ENCODE data around the gene EGR4.

EGR4 gene

DNA sequence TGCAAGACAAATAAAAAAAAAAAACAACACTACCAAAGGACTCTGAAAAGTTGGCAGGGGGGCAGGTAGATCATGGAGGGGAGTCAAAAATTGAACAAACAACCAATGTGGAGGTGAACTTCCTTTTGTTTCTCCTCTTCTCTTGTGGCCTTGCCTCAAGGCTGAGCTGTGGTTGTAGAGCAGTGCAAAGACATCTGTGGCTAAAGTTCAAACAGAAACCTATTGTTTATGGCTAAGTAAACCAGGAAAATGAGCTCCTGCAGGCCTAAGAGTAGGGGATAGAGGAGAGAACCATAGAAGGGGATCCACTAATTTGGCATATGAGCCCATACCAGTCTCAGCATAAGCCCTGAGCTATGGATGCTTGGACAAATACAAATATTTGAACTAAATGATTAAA is 40.2 kb upstream of the EGR4 start:
- POLR2A ChIA-PET = no interaction called here
- CTCF ChIA-PET = no interaction called here
- no peak for DNase-seq (ENCODE audit: extremely low spot score)
- TF ChIP-seq LEF1 (IDR thresholded peaks at IDR 0.05; ENCODE audit: borderline replicate concordance) = no peak
- no peak for TF ChIP-seq FOXA1 (IDR thresholded peaks at IDR 0.05)
- no peak for TF ChIP-seq TARDBP (IDR thresholded peaks at IDR 0.05)
- TF ChIP-seq FOXK2 (IDR thresholded peaks at IDR 0.05) = no peak
- no peak for TF ChIP-seq BHLHE40 (IDR thresholded peaks at IDR 0.05; ENCODE audit: borderline replicate concordance)
- no peak for TF ChIP-seq ARNT (IDR thresholded peaks at IDR 0.05)
- TF ChIP-seq L3MBTL2 (conservative IDR thresholded peaks at IDR 0.05) = no peak
- TF ChIP-seq PKNOX1 (IDR thresholded peaks at IDR 0.05) = no peak
- no peak for TF ChIP-seq SUZ12 (IDR thresholded peaks at IDR 0.05)
- TF ChIP-seq HDGF (IDR thresholded peaks at IDR 0.05; ENCODE audit: borderline replicate concordance) = no peak
- TF ChIP-seq ELF4 (IDR thresholded peaks at IDR 0.05) = no peak
- TF ChIP-seq SP1 (IDR thresholded peaks at IDR 0.05) = no peak
- no peak for TF ChIP-seq NFRKB (IDR thresholded peaks at IDR 0.05)
- TF ChIP-seq FOXM1 (IDR thresholded peaks at IDR 0.05; ENCODE audit: borderline replicate concordance) = no peak
- no peak for TF ChIP-seq CTBP1 (IDR thresholded peaks at IDR 0.05; ENCODE audit: borderline replicate concordance)

DNA sequence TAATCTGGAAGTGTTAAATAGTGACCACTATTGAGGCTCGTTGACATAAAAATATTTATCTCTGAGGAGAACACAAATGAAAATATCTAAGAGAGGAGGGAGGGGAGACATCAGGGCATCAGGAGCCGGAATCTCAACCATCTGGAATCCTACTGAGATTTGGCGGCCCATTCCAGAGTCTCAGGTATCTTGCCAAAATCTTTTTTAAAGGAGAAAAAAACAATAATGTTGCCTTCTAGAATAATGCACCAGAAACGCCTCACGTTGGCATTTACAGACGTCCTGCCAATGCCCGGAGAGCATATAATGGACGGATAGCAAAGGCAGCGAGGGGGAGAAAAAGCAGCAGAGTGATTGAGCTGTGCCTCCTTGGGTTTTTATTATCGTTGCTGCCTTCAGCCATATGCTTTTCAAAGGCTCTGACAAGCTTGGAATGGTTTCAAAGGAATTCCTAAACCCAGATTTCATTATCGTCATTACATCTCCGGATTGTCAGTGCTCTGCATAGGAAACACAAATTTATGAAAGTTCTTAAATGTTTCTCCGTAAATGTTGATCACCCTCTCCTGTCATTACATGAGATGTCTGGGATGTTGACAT is 30.9 kb upstream of the EGR4 start:
- no peak for TF ChIP-seq FOXM1 (IDR thresholded peaks at IDR 0.05; ENCODE audit: borderline replicate concordance)
- no peak for TF ChIP-seq HDGF (IDR thresholded peaks at IDR 0.05; ENCODE audit: borderline replicate concordance)
- no peak for TF ChIP-seq ELF4 (IDR thresholded peaks at IDR 0.05)
- no peak for TF ChIP-seq ZNF384 (IDR thresholded peaks at IDR 0.05)
- TF ChIP-seq BHLHE40 (IDR thresholded peaks at IDR 0.05; ENCODE audit: borderline replicate concordance) = no peak
- no peak for TF ChIP-seq CTBP1 (IDR thresholded peaks at IDR 0.05; ENCODE audit: borderline replicate concordance)
- no peak for TF ChIP-seq LEF1 (IDR thresholded peaks at IDR 0.05; ENCODE audit: borderline replicate concordance)
- no peak for TF ChIP-seq NFRKB (IDR thresholded peaks at IDR 0.05)
- TF ChIP-seq PKNOX1 (IDR thresholded peaks at IDR 0.05) = no peak
- TF ChIP-seq SP1 (IDR thresholded peaks at IDR 0.05) = no peak
- no peak for TF ChIP-seq L3MBTL2 (conservative IDR thresholded peaks at IDR 0.05)
- no peak for TF ChIP-seq ARNT (IDR thresholded peaks at IDR 0.05)
- TF ChIP-seq FOXK2 (IDR thresholded peaks at IDR 0.05) = no peak
- TF ChIP-seq FOXA1 (IDR thresholded peaks at IDR 0.05) = no peak
- TF ChIP-seq SUZ12 (IDR thresholded peaks at IDR 0.05) = no peak
- no peak for TF ChIP-seq TARDBP (IDR thresholded peaks at IDR 0.05)
- ChIA-PET POLR2A (no interaction called here), CTCF (no interaction called here)
- no peak for DNase-seq (ENCODE audit: extremely low spot score)

DNA sequence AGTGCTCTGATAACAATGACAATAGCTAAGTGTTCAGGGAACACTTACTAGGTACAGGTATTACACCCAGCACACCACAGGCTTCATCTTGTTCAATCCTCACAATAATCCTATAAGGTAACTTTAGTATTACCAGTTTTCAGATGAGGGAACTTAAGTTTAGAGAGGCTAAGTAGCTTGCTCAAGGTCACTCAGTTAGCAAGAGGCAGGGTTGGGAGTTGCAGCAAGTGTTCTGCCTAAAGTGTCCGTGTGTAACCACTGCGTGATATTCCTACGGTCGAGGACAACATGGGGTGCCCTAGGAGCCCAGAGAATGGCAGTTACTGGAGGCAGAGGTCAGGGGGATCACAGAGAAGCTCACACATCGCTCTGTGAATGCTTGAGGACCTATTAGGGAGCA is 30.2 kb upstream of the EGR4 start:
- POLR2A ChIA-PET = no interaction called here
- CTCF ChIA-PET = no interaction called here
- TF ChIP-seq ELF4 (IDR thresholded peaks at IDR 0.05) (no peak), ARNT (IDR thresholded peaks at IDR 0.05) (no peak), LEF1 (IDR thresholded peaks at IDR 0.05; ENCODE audit: borderline replicate concordance) (no peak), SUZ12 (IDR thresholded peaks at IDR 0.05) (no peak), L3MBTL2 (conservative IDR thresholded peaks at IDR 0.05) (no peak), HDGF (IDR thresholded peaks at IDR 0.05; ENCODE audit: borderline replicate concordance) (no peak), PKNOX1 (IDR thresholded peaks at IDR 0.05) (no peak), ZNF384 (IDR thresholded peaks at IDR 0.05) (no peak), FOXM1 (IDR thresholded peaks at IDR 0.05; ENCODE audit: borderline replicate concordance) (no peak), SP1 (IDR thresholded peaks at IDR 0.05) (no peak), FOXA1 (IDR thresholded peaks at IDR 0.05) (no peak), NFRKB (IDR thresholded peaks at IDR 0.05) (no peak), CTBP1 (IDR thresholded peaks at IDR 0.05; ENCODE audit: borderline replicate concordance) (no peak), BHLHE40 (IDR thresholded peaks at IDR 0.05; ENCODE audit: borderline replicate concordance) (no peak), FOXK2 (IDR thresholded peaks at IDR 0.05) (no peak), TARDBP (IDR thresholded peaks at IDR 0.05) (no peak)
- DNase-seq (ENCODE audit: extremely low spot score) = no peak

- DNase-seq (ENCODE audit: extremely low spot score) = no peak
- TF ChIP-seq ELF4 (IDR thresholded peaks at IDR 0.05) = no peak
- TF ChIP-seq LEF1 (IDR thresholded peaks at IDR 0.05; ENCODE audit: borderline replicate concordance) = no peak
- TF ChIP-seq ZNF384 (IDR thresholded peaks at IDR 0.05) = no peak
- TF ChIP-seq BHLHE40 (IDR thresholded peaks at IDR 0.05; ENCODE audit: borderline replicate concordance) = no peak
- TF ChIP-seq SP1 (IDR thresholded peaks at IDR 0.05) = no peak
- TF ChIP-seq FOXA1 (IDR thresholded peaks at IDR 0.05) = no peak
- TF ChIP-seq ARNT (IDR thresholded peaks at IDR 0.05) = no peak
- TF ChIP-seq FOXM1 (IDR thresholded peaks at IDR 0.05; ENCODE audit: borderline replicate concordance) = no peak
- no peak for TF ChIP-seq L3MBTL2 (conservative IDR thresholded peaks at IDR 0.05)
- TF ChIP-seq TARDBP (IDR thresholded peaks at IDR 0.05) = no peak
- CTCF ChIA-PET = interaction anchor here (0.6 kb wide), 1 partner anchor 175 kb away, joined by 3 read pairs; no protein-coding TSS in a partner anchor
- POLR2A ChIA-PET = no interaction called here
Observed at GRCh38 chr2:73314441-73314840, 21.1 kb upstream of the EGR4 start.

- no peak for TF ChIP-seq BHLHE40 (IDR thresholded peaks at IDR 0.05; ENCODE audit: borderline replicate concordance)
- no peak for TF ChIP-seq SP1 (IDR thresholded peaks at IDR 0.05)
- no peak for TF ChIP-seq FOXK2 (IDR thresholded peaks at IDR 0.05)
- TF ChIP-seq ELF4 (IDR thresholded peaks at IDR 0.05) = no peak
- no peak for TF ChIP-seq FOXA1 (IDR thresholded peaks at IDR 0.05)
- POLR2A ChIA-PET = no interaction called here
- DNase-seq (ENCODE audit: extremely low spot score) = no peak
- CTCF ChIA-PET = no interaction called here
Observed at GRCh38 chr2:73307720-73308119, 14.4 kb upstream of the EGR4 start.

DNA sequence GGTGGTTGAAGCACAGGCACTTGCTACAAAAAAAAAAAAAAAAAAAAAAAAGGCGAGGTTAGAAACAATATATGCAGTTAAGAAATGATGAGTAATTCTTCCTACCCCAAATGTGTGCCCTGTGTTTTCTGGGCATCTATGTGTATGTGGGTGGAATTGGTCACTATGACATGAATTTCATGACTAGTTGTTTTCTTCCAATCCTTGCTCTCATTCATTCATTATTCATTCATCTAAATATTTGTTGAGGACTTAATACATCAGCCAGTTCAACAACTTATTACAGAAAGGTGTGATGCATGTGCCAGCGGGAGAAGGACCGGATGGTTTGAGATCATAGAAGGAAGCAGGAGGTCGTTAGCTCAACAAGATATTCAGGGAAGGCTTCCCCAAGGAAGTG is 8.3 kb upstream of the EGR4 start:
- no peak for DNase-seq (ENCODE audit: extremely low spot score)
- TF ChIP-seq ZNF384 (IDR thresholded peaks at IDR 0.05) (no peak), L3MBTL2 (conservative IDR thresholded peaks at IDR 0.05) (no peak), SUZ12 (IDR thresholded peaks at IDR 0.05) (no peak), CTBP1 (IDR thresholded peaks at IDR 0.05; ENCODE audit: borderline replicate concordance) (no peak)
- ChIA-PET POLR2A (no interaction called here), CTCF (interaction anchor here (0.7 kb wide), 1 partner anchor 13 kb away, joined by 3 read pairs; no protein-coding TSS in a partner anchor)
